ENCODE data around the gene ELK3.
"Not testable (repeated sequence)": the region's sequence is repeated elsewhere in the genome, so short reads cannot be mapped to it uniquely, and the experiment has no call there.

The ELK3 gene

DNA sequence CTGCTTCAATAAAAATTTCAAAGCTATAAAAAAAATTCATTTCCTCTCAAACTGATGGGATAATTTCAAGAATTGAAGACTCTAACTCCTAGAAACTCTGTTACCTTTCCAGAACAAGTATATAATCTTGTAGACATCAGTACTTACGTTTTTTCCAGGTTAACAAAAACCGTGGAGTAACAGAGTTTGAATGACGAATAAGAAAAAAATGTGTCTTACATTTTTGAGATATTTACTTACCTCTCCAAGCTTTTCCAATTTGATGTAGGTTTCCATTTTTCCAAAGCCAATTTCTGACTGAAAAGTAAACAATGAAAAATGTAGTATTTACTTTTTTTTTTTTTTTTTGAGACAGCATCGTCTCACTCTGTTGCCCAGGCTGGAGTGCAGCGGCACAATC lies 105.9 kb downstream of the ELK3 start:
- Histone ChIP-seq H3K4me1 (ENCODE audit: control insufficient read depth in 1 of 2, insufficient read depth in 2 of 2, low read length in 2 of 2) (peaks cover 0 to 18% of the 10 kb centered on the region in 2 donors), H3K27me3 (ENCODE audit: low read depth, low read length) (no peaks in the 10 kb centered on the region), H3K36me3 (ENCODE audit: control insufficient read depth in 1 of 2, insufficient read depth in 2 of 2, low read length in 2 of 2) (peaks cover 5 to 7% of the 10 kb centered on the region in 2 donors), H3K27ac (ENCODE audit: low read length) (no peak overlapping the region), H3K9me3 (ENCODE audit: control insufficient read depth in 1 of 2, low read length in 2 of 2) (no peaks in the 10 kb centered on the region), H3K4me3 (ENCODE audit: low read depth in 1 of 2, low read length in 2 of 2) (no peak overlapping the region)

DNA sequence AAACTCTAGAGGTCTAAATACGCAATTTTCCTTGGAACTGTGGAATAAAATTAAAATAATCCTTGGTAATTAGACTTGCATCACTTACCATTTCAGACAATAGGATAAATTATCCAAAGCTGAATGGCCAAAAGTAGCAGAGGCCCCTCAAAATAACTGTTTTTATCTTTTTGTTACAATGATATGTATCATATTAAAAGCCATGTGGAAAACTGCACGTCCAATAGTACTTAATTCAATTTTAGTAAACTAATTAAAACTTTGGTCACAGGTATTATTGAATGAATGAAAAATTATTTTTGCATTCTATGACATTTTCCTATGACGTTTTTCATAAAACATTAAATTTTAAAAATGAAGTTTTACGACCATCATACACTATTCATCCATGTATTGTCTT lies 107.6 kb downstream of the ELK3 start:
- Histone ChIP-seq H3K4me1 (ENCODE audit: control insufficient read depth in 1 of 2, insufficient read depth in 2 of 2, low read length in 2 of 2) (peaks cover 0 to 18% of the 10 kb centered on the region in 2 donors), H3K9me3 (ENCODE audit: control insufficient read depth in 1 of 2, low read length in 2 of 2) (no peaks in the 10 kb centered on the region), H3K27me3 (ENCODE audit: low read depth, low read length) (no peaks in the 10 kb centered on the region), H3K36me3 (ENCODE audit: control insufficient read depth in 1 of 2, insufficient read depth in 2 of 2, low read length in 2 of 2) (peaks cover 5 to 6% of the 10 kb centered on the region in 2 donors), H3K4me3 (ENCODE audit: low read depth in 1 of 2, low read length in 2 of 2) (no peak overlapping the region), H3K27ac (ENCODE audit: low read length) (no peak overlapping the region)

DNA sequence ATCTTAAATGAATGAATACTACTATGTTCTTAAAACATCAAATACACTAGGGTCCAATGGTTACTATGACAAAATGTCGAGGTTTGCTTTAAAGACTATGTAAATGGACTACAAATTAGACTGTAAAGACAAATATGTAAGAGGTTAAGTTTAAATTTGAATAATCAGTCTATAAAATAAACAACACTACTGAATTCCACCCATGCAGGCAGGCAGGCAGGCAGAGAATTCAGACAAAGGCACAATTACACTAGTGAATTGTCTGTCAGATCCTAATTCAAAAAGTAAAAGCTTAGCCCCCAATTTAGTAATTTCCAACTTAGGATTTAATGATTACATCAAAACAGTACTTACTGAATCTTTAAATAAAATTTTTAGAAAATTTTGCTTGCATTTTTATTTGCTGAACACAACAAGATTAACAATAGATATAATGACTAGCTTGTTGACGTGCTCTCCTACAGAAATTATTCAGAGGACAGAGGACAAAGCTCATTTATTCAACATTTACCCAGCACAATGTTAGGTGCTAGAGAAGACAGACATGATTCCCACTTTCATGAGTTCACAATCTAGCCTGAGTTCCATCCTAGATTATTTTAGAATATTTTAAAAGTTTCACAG lies 108.6 kb downstream of the ELK3 start:
- no peak overlapping the region for H3K4me3 ChIP-seq (ENCODE audit: low read depth in 1 of 2, low read length in 2 of 2)
- H3K27me3 ChIP-seq (ENCODE audit: low read depth, low read length), result no peaks in the 10 kb centered on the region
- no peaks in the 10 kb centered on the region for H3K9me3 ChIP-seq (ENCODE audit: control insufficient read depth in 1 of 2, low read length in 2 of 2)
- H3K4me1 ChIP-seq (ENCODE audit: control insufficient read depth in 1 of 2, insufficient read depth in 2 of 2, low read length in 2 of 2), result peaks cover 0 to 18% of the 10 kb centered on the region in 2 donors
- no peaks in the 10 kb centered on the region for H3K36me3 ChIP-seq (ENCODE audit: control insufficient read depth in 1 of 2, insufficient read depth in 2 of 2, low read length in 2 of 2)
- H3K27ac ChIP-seq (ENCODE audit: low read length), result no peak overlapping the region

DNA sequence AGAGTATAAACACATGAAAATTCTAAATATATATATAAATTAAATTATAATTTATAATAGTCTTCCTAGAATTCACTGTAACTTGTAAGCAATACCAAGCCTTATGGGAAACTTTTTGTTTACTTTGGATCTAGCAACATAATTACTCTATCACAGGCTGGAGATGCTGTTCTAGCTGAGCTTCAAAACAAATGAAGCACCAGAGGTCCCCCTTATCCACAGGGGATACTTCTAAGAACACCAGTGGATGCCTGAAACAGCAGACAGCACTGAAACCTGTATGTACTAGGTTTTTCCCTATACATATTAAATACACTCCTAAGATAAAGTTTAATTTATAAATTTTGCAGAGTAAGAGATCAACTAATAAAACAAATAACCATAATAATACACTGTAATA lies 109.5 kb downstream of the ELK3 start:
- no peaks in the 10 kb centered on the region for H3K27me3 ChIP-seq (ENCODE audit: low read depth, low read length)
- H3K4me3 ChIP-seq (ENCODE audit: low read depth in 1 of 2, low read length in 2 of 2), result no peak overlapping the region
- no peaks in the 10 kb centered on the region for H3K36me3 ChIP-seq (ENCODE audit: control insufficient read depth in 1 of 2, insufficient read depth in 2 of 2, low read length in 2 of 2)

DNA sequence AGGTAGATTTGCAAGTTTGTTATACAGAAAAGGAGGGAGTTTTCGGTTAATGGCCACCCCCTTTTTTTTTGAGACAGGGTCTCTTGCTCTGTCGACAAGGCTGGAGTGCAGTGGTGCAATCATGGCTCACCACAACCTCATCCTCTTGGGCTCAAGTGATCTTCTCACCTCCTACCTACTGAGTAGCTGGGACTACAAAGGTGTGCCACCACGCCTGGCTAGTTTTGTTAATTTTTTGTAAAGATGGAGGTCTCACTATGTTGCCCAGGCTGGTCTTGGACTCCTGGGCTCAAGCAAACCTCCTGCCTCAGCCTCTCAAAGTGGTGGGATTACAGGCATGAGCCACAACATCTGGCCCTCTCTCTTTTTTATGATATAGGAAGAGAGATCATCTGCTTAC lies 111.5 kb downstream of the ELK3 start:
- H3K27me3 ChIP-seq (ENCODE audit: low read depth, low read length), result no peaks in the 10 kb centered on the region
- H3K4me1 ChIP-seq (ENCODE audit: control insufficient read depth in 1 of 2, insufficient read depth in 2 of 2, low read length in 2 of 2), result peaks cover 0 to 22% of the 10 kb centered on the region in 2 donors
- H3K36me3 ChIP-seq (ENCODE audit: control insufficient read depth in 1 of 2, insufficient read depth in 2 of 2, low read length in 2 of 2), result peaks cover 0 to 2% of the 10 kb centered on the region in 2 donors
- no peaks in the 10 kb centered on the region for H3K9me3 ChIP-seq (ENCODE audit: control insufficient read depth in 1 of 2, low read length in 2 of 2)
- H3K4me3 ChIP-seq (ENCODE audit: low read depth in 1 of 2, low read length in 2 of 2), result no peak overlapping the region
- no peak overlapping the region for H3K27ac ChIP-seq (ENCODE audit: low read length)

More for the DNA sequence above, 109.5 kb downstream of the ELK3 start:
- Histone ChIP-seq H3K4me1 (ENCODE audit: control insufficient read depth in 1 of 2, insufficient read depth in 2 of 2, low read length in 2 of 2) (peaks cover 0 to 18% of the 10 kb centered on the region in 2 donors), H3K27ac (ENCODE audit: low read length) (no peak overlapping the region), H3K9me3 (ENCODE audit: control insufficient read depth in 1 of 2, low read length in 2 of 2) (no peaks in the 10 kb centered on the region)

DNA sequence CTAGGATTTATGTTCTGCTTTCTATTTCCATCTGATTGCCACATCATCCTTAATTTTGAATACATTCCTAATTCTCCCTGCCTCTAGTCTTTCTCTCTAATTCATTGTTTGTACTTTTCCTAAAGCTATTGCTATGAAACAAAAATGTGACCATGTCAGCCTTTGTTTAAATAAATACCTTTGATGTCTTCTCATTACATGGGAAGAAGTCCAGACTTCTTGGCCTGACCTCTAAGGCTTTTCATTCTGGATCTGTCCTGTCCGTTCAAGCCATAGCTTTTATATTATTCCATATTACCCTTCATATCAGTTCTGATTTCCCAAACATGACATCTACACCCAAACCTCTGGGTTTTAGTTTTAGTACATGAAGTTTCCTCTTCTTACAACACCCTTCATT lies 114.7 kb downstream of the ELK3 start:
- Histone ChIP-seq H3K9me3 (ENCODE audit: control insufficient read depth in 1 of 2, low read length in 2 of 2) (no peaks in the 10 kb centered on the region), H3K27me3 (ENCODE audit: low read depth, low read length) (no peaks in the 10 kb centered on the region), H3K36me3 (ENCODE audit: control insufficient read depth in 1 of 2, insufficient read depth in 2 of 2, low read length in 2 of 2) (peaks cover 2 to 7% of the 10 kb centered on the region in 2 donors), H3K27ac (ENCODE audit: low read length) (peak overlapping the region; percentile 57), H3K4me3 (ENCODE audit: low read depth in 1 of 2, low read length in 2 of 2) (no peak overlapping the region), H3K4me1 (ENCODE audit: control insufficient read depth in 1 of 2, insufficient read depth in 2 of 2, low read length in 2 of 2) (peaks cover 0 to 7% of the 10 kb centered on the region in 2 donors)

DNA sequence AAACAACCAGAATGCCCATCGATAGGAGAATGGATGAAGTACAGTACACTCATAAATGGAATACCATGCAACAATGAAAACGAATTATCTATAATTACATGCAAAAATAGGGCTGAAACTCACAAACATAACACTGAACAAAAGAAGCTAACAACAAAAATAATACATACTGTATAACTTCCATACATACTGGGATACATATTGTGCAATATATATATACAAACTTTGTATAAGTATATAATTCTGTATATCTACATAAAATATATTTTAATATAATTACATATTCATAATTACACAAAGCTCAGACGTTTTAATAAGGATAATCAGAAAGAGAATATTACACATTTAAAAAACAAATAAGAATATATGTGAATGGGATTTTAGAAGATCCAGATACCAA lies 115.9 kb downstream of the ELK3 start:
- Histone ChIP-seq H3K27ac (ENCODE audit: low read length) (no peak overlapping the region), H3K4me3 (ENCODE audit: low read depth in 1 of 2, low read length in 2 of 2) (no peak overlapping the region), H3K4me1 (ENCODE audit: control insufficient read depth in 1 of 2, insufficient read depth in 2 of 2, low read length in 2 of 2) (peaks cover 0 to 14% of the 10 kb centered on the region in 2 donors), H3K27me3 (ENCODE audit: low read depth, low read length) (no peaks in the 10 kb centered on the region), H3K36me3 (ENCODE audit: control insufficient read depth in 1 of 2, insufficient read depth in 2 of 2, low read length in 2 of 2) (peaks cover 2 to 7% of the 10 kb centered on the region in 2 donors), H3K9me3 (ENCODE audit: control insufficient read depth in 1 of 2, low read length in 2 of 2) (no peaks in the 10 kb centered on the region)

DNA sequence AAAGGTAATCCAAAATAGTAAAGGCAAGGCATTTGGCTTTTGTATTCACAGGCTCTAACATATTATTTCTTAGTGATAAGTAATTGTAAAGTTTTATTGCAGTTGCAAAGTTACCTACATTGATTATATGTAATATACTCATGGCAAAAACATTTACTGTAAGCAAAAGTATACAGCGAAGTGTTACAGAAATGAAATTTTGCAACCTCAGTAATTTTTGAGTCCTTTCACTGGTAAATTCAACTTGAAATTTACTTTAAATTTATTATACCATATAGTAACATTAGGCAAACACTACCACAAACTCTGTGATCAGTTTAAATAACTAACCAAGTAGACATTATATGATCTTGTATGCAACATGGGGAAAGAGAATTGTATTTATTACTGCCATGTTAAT lies 117.0 kb downstream of the ELK3 start:
- H3K4me3 ChIP-seq (ENCODE audit: low read depth in 1 of 2, low read length in 2 of 2), result no peak overlapping the region

DNA sequence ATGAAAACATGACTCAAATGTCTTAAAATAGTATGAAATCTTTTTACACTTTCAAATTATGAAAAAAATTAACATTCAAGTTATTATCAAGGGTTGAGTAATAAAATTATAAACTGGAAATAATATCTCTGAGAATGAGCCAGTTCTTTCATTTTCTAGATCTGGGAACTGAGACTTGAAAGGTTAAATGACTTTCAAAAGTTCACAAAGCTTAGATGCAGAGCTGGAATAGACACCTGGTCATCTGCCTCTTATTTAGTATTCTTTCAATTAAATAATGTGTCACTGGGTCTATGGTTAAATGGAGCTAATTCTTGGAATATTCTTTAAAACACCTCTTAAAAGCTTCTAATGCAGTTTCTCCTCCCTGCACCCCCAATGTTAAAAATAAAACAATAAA lies 119.4 kb downstream of the ELK3 start:
- Histone ChIP-seq H3K9me3 (ENCODE audit: control insufficient read depth in 1 of 2, low read length in 2 of 2) (no peaks in the 10 kb centered on the region), H3K4me1 (ENCODE audit: control insufficient read depth in 1 of 2, insufficient read depth in 2 of 2, low read length in 2 of 2) (peaks cover 0 to 14% of the 10 kb centered on the region in 2 donors), H3K27ac (ENCODE audit: low read length) (no peak overlapping the region), H3K4me3 (ENCODE audit: low read depth in 1 of 2, low read length in 2 of 2) (no peak overlapping the region), H3K36me3 (ENCODE audit: control insufficient read depth in 1 of 2, insufficient read depth in 2 of 2, low read length in 2 of 2) (peaks cover 2 to 7% of the 10 kb centered on the region in 2 donors), H3K27me3 (ENCODE audit: low read depth, low read length) (no peaks in the 10 kb centered on the region)

More for the DNA sequence above, 117.0 kb downstream of the ELK3 start:
- Histone ChIP-seq H3K36me3 (ENCODE audit: control insufficient read depth in 1 of 2, insufficient read depth in 2 of 2, low read length in 2 of 2) (peaks cover 2 to 7% of the 10 kb centered on the region in 2 donors), H3K4me1 (ENCODE audit: control insufficient read depth in 1 of 2, insufficient read depth in 2 of 2, low read length in 2 of 2) (peaks cover 0 to 14% of the 10 kb centered on the region in 2 donors), H3K27me3 (ENCODE audit: low read depth, low read length) (no peaks in the 10 kb centered on the region), H3K9me3 (ENCODE audit: control insufficient read depth in 1 of 2, low read length in 2 of 2) (no peaks in the 10 kb centered on the region), H3K27ac (ENCODE audit: low read length) (no peak overlapping the region)

DNA sequence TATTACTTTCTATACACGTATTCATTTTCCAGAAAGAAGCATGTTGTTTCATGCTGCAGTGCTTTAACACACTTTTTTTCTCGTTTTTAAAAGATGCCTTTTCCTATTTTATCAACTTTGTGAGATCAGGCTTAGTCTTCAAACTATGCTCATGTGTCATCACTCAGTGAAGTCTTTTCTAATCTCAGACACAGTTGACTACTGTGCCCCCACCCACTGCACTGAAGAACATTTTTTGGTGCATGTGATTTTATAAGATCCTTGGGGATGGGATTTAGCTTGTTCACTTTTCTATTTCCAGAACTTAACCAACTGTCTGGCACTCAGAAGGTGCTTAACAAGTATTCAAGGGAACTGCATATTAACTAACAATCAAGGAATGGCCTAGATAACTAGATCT lies 120.5 kb downstream of the ELK3 start:
- no peak overlapping the region for H3K27ac ChIP-seq (ENCODE audit: low read length)

DNA sequence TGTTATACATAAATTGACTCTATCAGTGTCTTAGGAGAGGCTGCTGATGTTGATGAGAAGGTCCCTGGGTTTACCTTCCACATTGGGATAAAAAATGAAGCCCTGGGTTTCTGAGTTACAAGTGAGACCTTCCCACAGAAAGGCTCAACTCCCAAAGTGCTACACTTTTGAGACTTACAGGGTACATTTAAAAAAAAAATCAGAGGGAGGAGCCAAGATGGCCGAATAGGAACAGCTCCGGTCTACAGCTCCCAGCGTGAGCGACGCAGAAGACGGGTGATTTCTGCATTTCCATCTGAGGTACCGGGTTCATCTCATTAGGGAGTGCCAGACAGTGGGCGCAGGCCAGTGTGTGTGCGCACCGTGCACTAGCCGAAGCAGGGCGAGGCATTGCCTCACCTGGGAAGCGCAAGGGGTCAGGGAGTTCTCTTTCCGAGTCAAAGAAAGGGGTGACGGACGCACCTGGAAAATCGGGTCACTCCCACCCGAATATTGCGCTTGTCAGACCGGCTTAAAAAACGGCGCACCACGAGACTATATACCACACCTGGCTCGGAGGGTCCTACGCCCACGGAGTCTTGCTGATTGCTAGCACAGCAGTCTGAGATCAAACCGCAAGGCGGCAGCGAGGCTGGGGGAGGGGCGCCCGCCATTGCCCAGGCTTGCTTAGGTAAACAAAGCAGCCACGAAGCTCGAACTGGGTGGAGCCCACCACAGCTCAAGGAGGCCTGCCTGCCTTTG lies 121.7 kb downstream of the ELK3 start:
- not testable (repeated sequence) for H3K4me3 ChIP-seq (ENCODE audit: low read depth in 1 of 2, low read length in 2 of 2); H3K27ac ChIP-seq (ENCODE audit: low read length); H3K9me3 ChIP-seq (ENCODE audit: control insufficient read depth in 1 of 2, low read length in 2 of 2); H3K36me3 ChIP-seq (ENCODE audit: control insufficient read depth in 1 of 2, insufficient read depth in 2 of 2, low read length in 2 of 2); H3K4me1 ChIP-seq (ENCODE audit: control insufficient read depth in 1 of 2, insufficient read depth in 2 of 2, low read length in 2 of 2); H3K27me3 ChIP-seq (ENCODE audit: low read depth, low read length)

More for the DNA sequence above, 120.5 kb downstream of the ELK3 start:
- Histone ChIP-seq H3K36me3 (ENCODE audit: control insufficient read depth in 1 of 2, insufficient read depth in 2 of 2, low read length in 2 of 2) (peaks cover 2 to 7% of the 10 kb centered on the region in 2 donors), H3K27me3 (ENCODE audit: low read depth, low read length) (no peaks in the 10 kb centered on the region), H3K4me1 (ENCODE audit: control insufficient read depth in 1 of 2, insufficient read depth in 2 of 2, low read length in 2 of 2) (peaks cover 0 to 10% of the 10 kb centered on the region in 2 donors), H3K4me3 (ENCODE audit: low read depth in 1 of 2, low read length in 2 of 2) (no peak overlapping the region), H3K9me3 (ENCODE audit: control insufficient read depth in 1 of 2, low read length in 2 of 2) (no peaks in the 10 kb centered on the region)

Data from muscle layer of duodenum (tissue), 2 donors.